Activated CD8-positive, alpha-beta memory T cell treated with anti-CD3 and anti-CD28 coated beads, Interleukin-2, amount 50 U/mL, for 1 hour (primary cell): Measurements from ENCODE around the gene IL1R1.
"Not testable (repeated sequence)": the region's sequence is repeated elsewhere in the genome, so short reads cannot be mapped to it uniquely, and the experiment has no call there.

Experiments
- DNase-seq: peaks from one replicate; pipeline ENCODE4 v3.0.0-alpha.2; 2020; ENCODE audit errors: extremely low read depth

IL1R1 gene

GRCh38 chr2:102141970-102142828 lies at the start of gene IL1R1:
Gene IL1R1, plus strand, starts transcription at chr2:102142746. Its CDS starts 14,979 bp downstream, at chr2:102157725.
- no peak for DNase-seq

DNA sequence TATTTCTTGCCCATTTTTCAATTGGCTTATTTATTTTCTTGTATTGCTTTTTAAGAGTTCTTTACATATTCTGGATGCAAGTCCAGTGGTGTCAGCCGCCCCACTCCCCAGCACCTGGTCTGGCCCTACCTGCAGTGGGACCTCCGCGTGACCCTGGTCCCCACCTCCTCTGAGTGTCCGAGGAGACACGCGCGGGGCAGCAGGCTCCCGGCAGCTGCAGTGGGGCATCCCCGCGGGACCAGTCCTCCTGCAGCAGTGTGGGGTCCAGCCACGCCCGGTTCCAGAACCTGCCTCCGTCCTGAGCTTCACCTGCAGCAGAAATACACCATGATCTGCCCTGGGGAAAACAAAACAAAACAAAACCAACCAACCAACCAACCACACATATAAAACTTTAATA lies 48.9 kb upstream of the IL1R1 start:
- DNase-seq: no peak

GRCh38 chr2:102094917-102095316 lies 47.6 kb upstream of the IL1R1 start:
- DNase-seq: no peak

DNA sequence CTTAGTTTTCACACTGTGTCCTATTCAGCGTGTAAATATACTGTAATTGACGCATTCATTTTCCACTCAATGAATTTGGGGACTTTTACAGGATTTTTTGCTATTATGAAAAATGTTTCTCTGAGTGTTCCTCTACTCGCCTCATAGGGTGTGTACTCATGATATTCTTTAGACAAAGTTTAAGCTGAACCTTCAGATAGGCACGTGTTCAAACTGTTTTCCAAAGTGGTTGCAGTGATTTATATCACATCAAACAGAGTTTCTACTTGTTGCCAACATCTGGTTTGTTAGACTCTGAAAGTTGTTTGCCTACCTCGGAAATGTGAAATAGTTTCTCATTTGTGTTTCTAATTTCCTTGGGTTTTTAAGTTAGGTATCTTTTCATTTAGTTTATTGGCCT lies 46.4 kb upstream of the IL1R1 start:
- no peak for DNase-seq

DNA sequence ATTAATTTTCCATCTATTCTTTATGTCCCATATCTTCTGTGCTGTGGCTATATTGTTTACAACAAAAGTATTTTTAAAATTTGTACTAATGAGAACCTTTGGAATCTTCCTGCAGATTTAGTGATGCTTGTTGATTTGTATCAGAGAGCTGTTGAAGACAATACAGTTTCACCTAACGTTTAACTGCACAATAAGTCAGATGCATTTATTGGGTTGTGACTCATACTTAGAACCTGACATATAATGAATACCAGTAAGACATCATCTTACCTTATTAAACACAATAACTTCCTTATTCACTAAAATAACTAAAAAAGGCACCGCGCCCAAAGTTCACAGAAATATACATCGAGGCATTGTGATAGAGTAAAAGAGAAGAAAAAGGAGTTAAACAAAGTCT lies 43.8 kb upstream of the IL1R1 start:
- no peak for DNase-seq

GRCh38 chr2:102099536-102100298 lies 42.8 kb upstream of the IL1R1 start:
- DNase-seq: no peak

- no peak for DNase-seq
Observed at GRCh38 chr2:102100371-102101096, 42.0 kb upstream of the IL1R1 start.

- no peak for DNase-seq
Observed at GRCh38 chr2:102101097-102101848, 41.3 kb upstream of the IL1R1 start.

GRCh38 chr2:102101849-102102635 lies 40.5 kb upstream of the IL1R1 start:
- DNase-seq: no peak

GRCh38 chr2:102102636-102102948 lies 40.0 kb upstream of the IL1R1 start:
- not testable (repeated sequence) for DNase-seq

- DNase-seq: no peak
Observed at GRCh38 chr2:102103284-102103683, 39.3 kb upstream of the IL1R1 start.

- no peak for DNase-seq
Observed at GRCh38 chr2:102103992-102104871, 38.3 kb upstream of the IL1R1 start.

GRCh38 chr2:102106133-102106556 lies 36.4 kb upstream of the IL1R1 start:
- no peak for DNase-seq

DNA sequence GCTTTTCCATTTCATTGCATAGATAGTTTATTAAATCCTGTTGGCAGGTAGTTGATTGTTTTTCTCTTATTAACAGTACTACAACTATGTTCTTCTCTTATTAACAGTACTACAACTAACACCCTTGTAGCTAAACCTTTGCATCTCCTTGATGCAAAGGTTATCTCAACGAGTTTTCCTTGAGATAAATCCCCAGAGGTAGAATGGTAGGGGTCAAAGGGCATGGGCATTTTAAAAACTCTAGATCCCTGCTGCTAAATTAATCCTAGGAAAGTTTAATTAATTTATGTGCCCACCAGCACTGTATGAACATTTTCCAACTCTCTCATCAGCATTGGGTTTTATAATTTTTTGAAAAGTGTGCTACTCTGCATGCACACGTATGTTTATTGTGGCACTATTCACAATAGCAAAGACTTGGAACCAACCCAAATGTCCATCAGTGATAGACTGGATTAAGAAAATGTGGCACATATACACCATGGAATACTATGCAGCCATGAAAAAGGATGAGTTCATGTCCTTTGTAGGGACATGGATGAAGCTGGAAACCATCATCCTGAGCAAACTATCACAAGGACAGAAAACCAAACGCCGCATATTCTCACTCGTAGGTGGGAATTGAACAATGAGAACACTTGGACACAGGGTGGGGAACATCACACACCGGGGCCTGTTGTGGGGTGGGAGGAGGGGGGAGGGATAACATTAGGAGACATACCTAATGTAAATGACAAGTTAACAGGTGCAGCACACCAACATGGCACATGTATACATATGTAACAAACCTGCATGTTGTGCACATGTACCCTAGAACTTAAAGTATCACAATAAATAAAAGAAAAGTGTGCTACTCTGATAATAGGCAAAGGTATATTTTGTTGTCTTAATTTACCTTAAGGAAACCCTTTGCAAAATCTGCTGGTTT lies 35.5 kb upstream of the IL1R1 start:
- not testable (repeated sequence) for DNase-seq

- DNase-seq: no peak
Observed at GRCh38 chr2:102107741-102108070, 34.8 kb upstream of the IL1R1 start.

DNA sequence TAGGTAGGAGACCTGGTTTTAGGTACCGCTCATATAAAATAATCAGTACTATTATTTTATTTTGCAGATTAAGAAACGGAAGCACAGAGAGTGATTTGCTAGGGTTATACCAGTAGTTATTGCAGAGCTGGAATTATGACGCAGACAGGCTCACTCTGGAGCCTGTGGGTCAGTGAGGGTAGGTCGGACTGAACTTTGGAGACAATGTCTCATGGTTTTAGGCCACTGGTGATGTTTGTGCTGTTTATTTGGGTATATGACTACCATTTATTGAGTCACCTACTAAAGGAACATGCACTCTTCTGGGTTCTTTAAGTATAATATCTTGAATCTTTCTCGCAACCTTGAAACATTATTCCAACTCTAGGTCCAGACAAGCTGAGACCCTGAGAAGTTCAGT lies 33.5 kb upstream of the IL1R1 start:
- DNase-seq: no peak

DNA sequence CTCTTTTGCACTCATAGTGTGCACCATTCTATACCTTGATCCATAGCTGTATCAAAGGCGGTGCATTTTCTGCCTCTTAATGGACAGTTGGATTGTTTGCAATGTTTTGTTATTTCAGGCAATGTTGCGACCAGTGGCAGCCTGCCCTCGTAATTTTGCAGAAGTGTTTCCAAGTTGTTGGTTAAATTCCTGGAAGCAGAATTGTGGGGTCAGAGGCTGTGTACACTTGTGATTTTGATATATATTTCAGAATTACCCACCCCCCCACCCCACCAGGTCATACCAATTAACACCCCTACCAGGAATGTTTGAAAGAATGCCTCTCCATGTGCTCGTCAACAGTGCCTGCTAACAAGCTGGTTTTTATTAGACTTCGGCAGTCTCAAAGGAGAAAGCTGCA lies 32.4 kb upstream of the IL1R1 start:
- DNase-seq: no peak

GRCh38 chr2:102110596-102111334 lies 31.8 kb upstream of the IL1R1 start:
- no peak for DNase-seq
